RWPE2 (cell line): ENCODE measurements around the gene NAPSA.

Experiments
- ATAC-seq: fragments of 200-7000 bp; cut with Tn5 transposase; 3 replicates; pipeline ENCODE4 v1.9.1; 2021; ENCODE audit warnings: low read depth
- DNase-seq: peaks from one replicate; pipeline ENCODE4 v3.0.0-alpha.2; 2020; ENCODE audit warnings: low spot score
- H3K27ac ChIP-seq: fragments of 450-650 bp; 2 replicates; pipeline ENCODE4 v1.5.1; 2017; ENCODE audit warnings: mild to moderate bottlenecking; ENCODE audit not compliant: poor library complexity, severe bottlenecking
- H3K27me3 ChIP-seq: fragments of 250-450 bp; sonication (Bioruptor Pico); 2 replicates; pipeline ENCODE4 v1.5.1; 2021; ENCODE audit warnings: mild to moderate bottlenecking, moderate library complexity; ENCODE audit not compliant: insufficient read depth, poor library complexity, severe bottlenecking
- H3K36me3 ChIP-seq: fragments of 250-450 bp; sonication (Bioruptor Pico); 2 replicates; pipeline ENCODE4 v1.5.1; 2020; ENCODE audit warnings: low read depth, mild to moderate bottlenecking, moderate library complexity
- H3K4me1 ChIP-seq: fragments of 250-450 bp; sonication (Bioruptor Pico); 2 replicates; pipeline ENCODE4 v1.5.1; 2021; ENCODE audit warnings: mild to moderate bottlenecking, moderate library complexity; ENCODE audit not compliant: insufficient read depth, poor library complexity, severe bottlenecking
- H3K4me3 ChIP-seq: fragments of 250-450 bp; sonication (Bioruptor Pico); 2 replicates; pipeline ENCODE4 v1.5.1; 2021; ENCODE audit warnings: mild to moderate bottlenecking, moderate library complexity; ENCODE audit not compliant: severe bottlenecking
- H3K9me3 ChIP-seq: fragments of 250-450 bp; sonication (Bioruptor Pico); 2 replicates; pipeline ENCODE4 v1.5.1; 2021; ENCODE audit warnings: mild to moderate bottlenecking, moderate library complexity; ENCODE audit not compliant: severe bottlenecking
- TF ChIP-seq, protein P1 (sequence below): fragments of 450-650 bp; IDR thresholded peaks from one replicate; pipeline ENCODE4 v1.5.1; 2017; ENCODE audit warnings: mild to moderate bottlenecking, moderate library complexity; ENCODE audit not compliant: poor library complexity, severe bottlenecking

Gene NAPSA

DNA sequence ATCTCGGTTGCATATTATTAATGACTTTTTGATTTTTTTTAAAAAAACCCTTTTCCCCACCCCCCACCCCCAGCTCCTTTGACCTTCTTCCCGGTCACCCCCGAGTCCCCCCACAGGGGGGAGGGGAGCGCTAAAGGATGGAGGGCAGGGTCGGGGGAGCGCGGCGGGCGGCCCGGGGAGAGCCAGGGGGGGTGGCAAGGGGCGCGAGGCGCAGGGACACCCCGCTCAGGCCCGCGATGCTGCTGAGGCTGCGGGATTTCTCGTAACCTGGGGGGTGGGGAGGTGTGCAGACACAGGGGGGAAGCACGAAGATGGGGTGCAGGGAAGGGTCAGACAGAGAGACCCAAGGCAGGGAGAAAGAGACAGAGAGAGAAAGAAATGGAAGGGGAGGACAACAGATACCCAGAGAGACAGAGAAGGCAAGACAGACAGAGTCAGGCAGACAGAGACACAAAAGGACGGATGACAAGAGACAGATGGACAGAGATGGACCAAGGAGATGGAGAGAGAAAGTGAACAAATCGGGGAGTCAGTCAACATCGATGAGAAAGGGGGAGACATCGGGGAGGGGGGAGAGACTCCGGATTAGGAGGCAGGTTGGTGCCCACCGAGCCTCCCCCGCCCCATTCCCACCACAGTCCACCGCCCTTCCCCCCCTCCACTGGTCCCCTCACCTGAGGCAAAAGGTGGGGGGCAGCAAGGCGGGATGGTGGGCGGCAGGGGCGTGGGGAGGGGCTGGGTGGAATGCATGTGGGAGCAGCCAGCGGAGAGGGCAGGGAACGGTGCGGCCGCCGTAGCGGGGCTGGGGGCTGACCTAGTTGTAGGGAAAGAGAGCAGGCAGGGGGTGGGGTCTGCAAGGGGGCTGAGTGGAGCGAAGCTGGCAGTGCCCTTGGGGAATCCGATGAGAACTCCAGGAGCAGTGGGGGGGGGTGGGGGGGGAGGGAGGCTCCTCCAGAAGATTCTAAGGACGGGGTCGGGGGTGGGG is 50.4 kb downstream of the NAPSA start:
- Histone ChIP-seq H3K27me3 (peaks cover 57% of the 10 kb centered on the region), H3K4me1 (no peaks in the 10 kb centered on the region), H3K4me3 (no peak overlapping the region), H3K9me3 (no peaks in the 10 kb centered on the region), H3K27ac (no peak overlapping the region), H3K36me3 (no peaks in the 10 kb centered on the region)
- DNase-seq, result no peak
- TF ChIP-seq, protein P1, sequence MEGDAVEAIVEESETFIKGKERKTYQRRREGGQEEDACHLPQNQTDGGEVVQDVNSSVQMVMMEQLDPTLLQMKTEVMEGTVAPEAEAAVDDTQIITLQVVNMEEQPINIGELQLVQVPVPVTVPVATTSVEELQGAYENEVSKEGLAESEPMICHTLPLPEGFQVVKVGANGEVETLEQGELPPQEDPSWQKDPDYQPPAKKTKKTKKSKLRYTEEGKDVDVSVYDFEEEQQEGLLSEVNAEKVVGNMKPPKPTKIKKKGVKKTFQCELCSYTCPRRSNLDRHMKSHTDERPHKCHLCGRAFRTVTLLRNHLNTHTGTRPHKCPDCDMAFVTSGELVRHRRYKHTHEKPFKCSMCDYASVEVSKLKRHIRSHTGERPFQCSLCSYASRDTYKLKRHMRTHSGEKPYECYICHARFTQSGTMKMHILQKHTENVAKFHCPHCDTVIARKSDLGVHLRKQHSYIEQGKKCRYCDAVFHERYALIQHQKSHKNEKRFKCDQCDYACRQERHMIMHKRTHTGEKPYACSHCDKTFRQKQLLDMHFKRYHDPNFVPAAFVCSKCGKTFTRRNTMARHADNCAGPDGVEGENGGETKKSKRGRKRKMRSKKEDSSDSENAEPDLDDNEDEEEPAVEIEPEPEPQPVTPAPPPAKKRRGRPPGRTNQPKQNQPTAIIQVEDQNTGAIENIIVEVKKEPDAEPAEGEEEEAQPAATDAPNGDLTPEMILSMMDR, result no peak
- ATAC-seq, result no peak

DNA sequence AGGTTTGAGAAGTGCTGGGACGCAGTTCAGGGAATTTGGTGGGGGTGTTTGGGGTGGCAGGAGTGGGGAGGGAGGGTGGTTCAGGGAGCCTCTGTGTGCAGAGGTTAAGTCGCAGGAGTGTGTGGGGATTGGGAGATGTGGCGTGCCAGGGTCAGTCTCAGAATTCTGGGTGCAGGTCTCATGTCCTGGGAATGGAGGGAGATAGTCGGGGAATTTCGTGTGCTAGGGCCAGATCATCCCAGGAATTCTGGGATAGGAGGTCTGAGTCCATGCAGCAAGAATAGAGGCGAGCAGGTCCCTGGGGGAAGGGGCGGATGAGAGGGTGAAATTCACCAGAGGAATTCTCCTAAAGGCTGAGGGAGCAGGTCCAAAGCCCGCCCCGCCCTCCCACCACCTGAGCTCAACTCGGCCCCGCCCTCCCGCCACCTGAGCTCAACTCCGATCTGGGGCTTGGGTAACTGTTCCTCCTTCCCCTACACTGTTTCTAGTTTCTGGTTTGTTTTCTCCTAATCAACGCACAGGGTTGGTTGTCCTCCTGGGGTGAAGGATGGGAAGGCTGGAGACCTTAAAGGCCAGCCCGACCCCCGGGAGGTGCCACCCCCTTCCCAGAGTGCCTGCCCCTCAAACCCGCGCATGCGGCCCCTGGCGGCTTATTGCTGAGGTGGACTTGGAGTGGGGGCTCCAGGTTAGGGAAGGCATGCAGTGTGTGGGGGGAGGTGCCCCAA is 51.5 kb downstream of the NAPSA start:
- ATAC-seq (peak; percentile 41; the same call in 2 of the 3 replicates), DNase-seq (no peak)
- Histone ChIP-seq H3K36me3 (no peaks in the 10 kb centered on the region), H3K27me3 (peaks cover 58% of the 10 kb centered on the region), H3K4me1 (no peaks in the 10 kb centered on the region), H3K9me3 (no peaks in the 10 kb centered on the region), H3K27ac (no peak overlapping the region), H3K4me3 (no peak overlapping the region)
- TF ChIP-seq, protein P1, result no peak

DNA sequence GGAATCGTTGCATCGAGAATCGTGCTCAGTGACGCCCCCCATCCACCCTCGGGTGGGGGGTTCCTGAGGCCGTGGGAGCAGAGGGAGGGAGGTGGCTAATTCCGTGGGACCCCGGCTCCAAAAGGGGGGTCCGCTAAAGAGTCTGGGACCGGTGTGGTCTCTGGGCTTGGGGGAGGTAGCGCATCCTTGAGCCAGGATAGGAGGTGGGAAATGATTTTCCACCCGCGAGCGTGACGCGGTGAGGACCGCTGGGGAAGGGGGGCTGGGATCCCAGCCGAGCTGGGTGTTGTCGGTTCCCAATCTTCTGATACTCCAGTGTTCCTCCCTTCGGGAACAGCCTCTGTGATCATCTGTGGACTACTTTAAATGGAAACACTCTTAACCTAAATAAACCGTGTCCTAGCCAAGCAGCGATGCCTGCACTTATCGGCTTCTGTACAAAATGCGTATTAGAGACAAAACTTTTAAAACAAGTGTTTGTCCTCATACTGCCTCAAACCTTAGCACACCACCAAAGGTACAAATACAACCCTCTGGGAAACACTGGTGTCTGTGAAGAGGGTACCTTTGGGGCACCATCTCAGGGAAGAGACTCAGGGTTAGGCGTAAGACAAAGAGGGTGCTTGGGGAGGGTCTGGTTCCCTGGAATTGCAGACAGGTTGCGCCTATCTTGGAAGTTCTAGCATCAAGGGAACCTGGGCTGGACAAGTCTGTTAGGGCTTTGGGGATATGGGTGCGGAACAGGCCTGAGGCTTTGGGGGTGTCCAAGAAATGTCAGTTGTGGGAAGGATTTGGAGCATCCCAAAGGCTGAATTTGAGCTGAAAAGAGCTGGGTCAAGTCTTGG is 52.2 kb downstream of the NAPSA start:
- Histone ChIP-seq H3K36me3 (no peaks in the 10 kb centered on the region), H3K4me3 (no peak overlapping the region), H3K9me3 (no peaks in the 10 kb centered on the region), H3K27ac (no peak overlapping the region), H3K27me3 (peaks cover 58% of the 10 kb centered on the region), H3K4me1 (no peaks in the 10 kb centered on the region)
- ATAC-seq, result no peak
- TF ChIP-seq, protein P1, result no peak
- DNase-seq, result no peak

DNA sequence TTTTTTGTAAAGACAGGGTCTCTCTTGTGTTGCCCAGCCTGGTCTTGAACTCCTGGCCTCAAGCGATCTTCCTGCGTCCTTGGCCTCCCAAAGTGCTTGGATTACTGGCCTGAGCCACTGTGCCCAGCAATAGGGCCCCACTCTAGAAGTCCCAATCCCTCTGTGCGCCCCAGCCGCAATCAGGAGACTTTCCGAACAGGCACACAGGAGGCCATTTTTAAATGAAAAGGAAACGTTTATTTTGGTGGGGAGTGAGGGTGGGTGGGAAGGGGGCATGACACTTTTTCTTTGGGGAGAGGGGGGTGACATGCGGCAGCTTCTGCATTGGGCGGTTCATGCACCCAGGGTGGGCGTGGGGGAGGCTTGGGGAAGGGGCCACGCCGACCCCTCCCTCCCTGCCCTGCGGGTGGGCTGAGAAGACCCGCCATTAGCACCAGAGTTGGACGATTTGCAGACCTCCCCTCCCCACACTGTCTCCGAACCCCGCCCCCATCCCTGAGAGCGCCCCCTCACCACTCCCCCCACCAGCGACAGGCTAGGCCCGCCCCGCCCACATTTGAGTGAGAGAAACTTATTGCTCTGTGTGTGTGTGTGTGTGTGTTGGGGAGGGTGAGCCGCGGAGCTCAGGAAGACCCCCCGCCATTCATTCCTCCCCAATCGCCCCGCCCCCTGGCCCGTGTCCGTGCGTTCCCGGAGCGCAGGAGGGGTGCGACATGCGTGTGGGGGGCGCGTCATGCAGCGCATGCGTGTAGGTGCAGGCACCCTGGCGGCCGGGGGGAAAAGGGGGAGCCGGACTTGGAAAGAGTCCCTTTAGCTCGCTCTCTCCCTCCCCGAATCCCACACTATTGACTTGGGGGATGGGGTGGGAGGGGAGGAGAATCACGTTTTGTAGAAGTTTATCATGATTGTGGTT is 53.5 kb downstream of the NAPSA start:
- peaks cover 58% of the 10 kb centered on the region for H3K27me3 ChIP-seq
- 0 out of 3 replicates have a peak, but pooled peaks have one; percentile 20 for ATAC-seq
- no peak overlapping the region for H3K27ac ChIP-seq
- H3K4me1 ChIP-seq, result no peaks in the 10 kb centered on the region
- no peak for DNase-seq
- H3K36me3 ChIP-seq, result no peaks in the 10 kb centered on the region
- H3K4me3 ChIP-seq, result peak overlapping the region; percentile 17
- TF ChIP-seq, protein P1, result no peak
- H3K9me3 ChIP-seq, result no peaks in the 10 kb centered on the region
